Measurements from ENCODE around the gene COL9A3. TPM values are rescaled to one million over a fixed set of nuclear protein-coding genes. Genes with fewer than 3 reads are reported as not detected.
"Not testable (repeated sequence)": the region's sequence is repeated elsewhere in the genome, so short reads cannot be mapped to it uniquely, and the experiment has no call there.

Gene COL9A3
- polyA plus RNA-seq, 4 donors = 17.6 to 29.2 (median 24.0) TPM

DNA sequence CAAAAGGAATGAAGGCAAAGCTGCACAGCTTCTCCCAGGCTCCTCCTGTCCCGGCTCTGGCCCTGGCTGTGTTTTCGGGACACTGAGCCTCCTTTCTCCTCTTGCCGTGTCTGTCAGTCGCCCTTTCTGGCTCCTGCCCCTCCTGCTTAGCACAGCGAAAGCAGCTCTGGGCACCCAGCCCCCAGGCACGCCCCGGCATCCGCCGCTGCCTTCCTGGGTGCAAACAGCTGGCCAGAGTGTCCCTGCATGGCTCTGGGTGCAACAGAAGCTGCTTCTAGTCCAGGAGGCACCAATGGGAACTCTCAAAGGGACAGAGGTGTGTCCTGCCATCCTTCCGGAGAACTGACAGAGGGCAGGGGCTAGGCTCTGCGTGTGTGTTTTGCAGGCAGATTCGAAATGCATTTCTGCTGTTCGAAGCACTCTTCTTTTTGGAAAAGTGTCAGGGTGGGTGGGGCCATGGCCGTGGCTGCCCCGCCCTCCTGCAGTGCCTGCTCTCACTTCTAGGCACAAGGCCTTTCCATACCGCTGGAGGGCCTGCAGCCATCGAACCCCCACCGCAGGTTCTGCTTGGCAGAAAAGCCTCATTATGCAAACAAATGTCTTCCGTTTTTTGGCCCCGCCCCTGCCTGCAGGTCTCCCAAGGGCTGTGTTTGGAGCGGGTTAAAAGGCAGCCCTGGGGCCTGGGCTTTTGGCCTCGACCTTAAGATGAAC is 15.5 kb downstream of the COL9A3 start:
- no peak for DNase-seq (ENCODE audit: low read depth in 4 of 4, low spot score in 3 of 4)

GRCh38 chr20:62832951-62833391 is 16.1 kb downstream of the COL9A3 start:
- no peak for DNase-seq (ENCODE audit: low read depth in 4 of 4, low spot score in 3 of 4)

GRCh38 chr20:62834967-62835730 is 18.3 kb downstream of the COL9A3 start:
- no peak for DNase-seq (ENCODE audit: low read depth in 4 of 4, low spot score in 3 of 4)

- DNase-seq (ENCODE audit: low read depth in 4 of 4, low spot score in 3 of 4) = no peak
These were observed 19.3 kb downstream of the COL9A3 start for GRCh38 chr20:62835931-62836861.

DNA sequence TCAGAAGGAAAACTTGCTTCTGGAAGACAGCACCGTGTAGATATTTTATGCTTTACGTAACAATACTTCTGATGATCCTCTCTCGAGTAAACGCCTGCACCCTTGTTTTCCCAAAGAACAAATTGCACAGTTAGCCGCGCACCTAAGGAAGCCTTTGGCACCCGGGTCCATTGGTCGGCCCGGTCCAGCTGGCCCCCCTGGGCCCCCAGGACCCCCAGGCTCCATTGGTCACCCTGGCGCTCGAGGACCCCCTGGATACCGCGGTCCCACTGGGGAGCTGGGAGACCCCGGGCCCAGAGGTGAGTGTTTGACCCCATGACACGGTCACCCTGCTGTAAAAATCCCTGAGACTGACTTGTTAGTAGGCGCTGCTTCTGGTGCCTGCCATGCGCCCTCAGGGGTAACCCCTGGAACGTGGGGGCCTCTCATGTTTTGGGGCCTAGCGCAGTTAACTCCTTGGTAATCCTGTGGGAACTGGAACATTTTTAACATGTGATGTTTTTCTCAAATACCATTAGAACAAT is 20.2 kb downstream of the COL9A3 start:
- no peak for DNase-seq (ENCODE audit: low read depth in 4 of 4, low spot score in 3 of 4)

DNA sequence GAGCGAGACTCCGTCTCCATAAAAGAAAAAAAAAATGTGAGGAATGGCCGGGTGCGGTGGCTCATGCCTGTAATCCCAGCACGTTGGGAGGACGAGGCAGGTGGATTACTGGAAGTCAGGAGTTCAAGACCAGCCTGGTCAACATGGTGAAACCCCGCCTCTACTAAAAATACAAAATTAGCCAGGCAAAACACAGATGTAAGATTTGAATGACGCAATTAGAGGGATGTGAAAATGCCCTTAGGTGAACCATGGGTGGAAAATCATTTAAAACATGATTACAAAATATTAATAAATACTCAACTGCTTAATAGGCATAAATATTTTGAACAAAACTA is 20.9 kb downstream of the COL9A3 start:
- no peak for DNase-seq (ENCODE audit: low read depth in 4 of 4, low spot score in 3 of 4)

DNA sequence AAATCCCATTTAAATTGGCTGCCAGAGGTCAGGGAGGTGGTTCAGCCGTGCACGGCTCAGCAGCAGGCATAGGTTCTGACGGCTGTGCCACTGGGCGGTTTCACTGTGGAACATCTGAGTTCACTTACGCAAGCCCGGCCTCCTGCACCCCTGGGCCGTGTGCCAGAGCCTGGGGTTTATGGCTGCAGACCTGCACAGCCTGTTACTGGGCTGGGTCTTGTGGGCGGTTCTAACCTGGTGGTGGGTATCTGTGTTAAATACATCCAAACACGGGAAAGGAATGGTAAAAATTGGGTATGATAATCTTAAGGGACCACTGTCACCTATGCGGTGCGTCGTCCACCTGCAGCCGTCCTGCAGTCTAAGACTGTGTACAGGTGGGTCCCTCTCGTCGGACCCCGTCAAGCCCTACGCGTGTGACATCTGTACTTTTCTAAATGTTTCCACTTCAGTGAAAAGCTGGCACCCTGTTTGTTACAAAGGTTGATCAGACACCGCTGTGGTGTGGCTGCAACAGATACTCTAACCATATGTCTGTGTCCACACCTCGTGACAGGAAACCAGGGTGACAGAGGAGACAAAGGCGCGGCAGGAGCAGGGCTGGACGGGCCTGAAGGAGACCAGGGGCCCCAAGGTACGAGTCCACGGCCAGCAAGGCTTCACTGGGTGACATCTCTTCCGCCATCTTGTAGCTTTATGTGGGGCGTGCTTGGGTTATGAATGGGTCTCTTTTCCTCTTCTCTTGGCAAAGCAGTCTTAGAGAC is 21.5 kb downstream of the COL9A3 start:
- DNase-seq (ENCODE audit: low read depth in 4 of 4, low spot score in 3 of 4) = no peak

GRCh38 chr20:62839261-62839660 is 22.4 kb downstream of the COL9A3 start:
- DNase-seq (ENCODE audit: low read depth in 4 of 4, low spot score in 3 of 4) = no peak

- no peak for DNase-seq (ENCODE audit: low read depth in 4 of 4, low spot score in 3 of 4)
These were observed 23.0 kb downstream of the COL9A3 start for GRCh38 chr20:62839816-62840215.

- no peak for DNase-seq (ENCODE audit: low read depth in 4 of 4, low spot score in 3 of 4)
These were observed 23.7 kb downstream of the COL9A3 start for GRCh38 chr20:62840244-62841197.

DNA sequence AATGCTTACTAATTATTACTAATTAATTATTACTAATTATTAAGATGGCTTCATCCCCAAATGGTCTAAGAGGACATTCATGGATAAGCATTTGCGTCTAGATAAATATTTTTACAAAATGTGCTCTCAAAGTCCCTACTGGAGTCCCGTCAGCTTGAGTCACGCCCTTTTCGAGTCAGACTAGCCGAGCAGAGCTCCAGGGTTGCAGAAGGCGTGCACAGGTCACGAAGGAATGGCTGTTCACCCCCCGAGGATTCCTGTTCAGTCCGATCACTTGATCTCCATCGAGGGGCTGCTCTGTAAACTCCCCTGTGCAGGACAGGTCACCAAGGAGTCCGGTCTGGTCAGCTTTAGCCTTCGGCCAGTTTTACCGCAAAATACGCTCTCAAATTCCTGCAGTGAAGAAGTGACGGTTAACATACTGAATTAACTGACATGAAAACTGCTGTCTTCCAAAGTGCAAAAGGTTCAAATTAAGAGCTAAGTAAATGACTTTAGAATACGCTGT is 24.9 kb downstream of the COL9A3 start:
- no peak for DNase-seq (ENCODE audit: low read depth in 4 of 4, low spot score in 3 of 4)

DNA sequence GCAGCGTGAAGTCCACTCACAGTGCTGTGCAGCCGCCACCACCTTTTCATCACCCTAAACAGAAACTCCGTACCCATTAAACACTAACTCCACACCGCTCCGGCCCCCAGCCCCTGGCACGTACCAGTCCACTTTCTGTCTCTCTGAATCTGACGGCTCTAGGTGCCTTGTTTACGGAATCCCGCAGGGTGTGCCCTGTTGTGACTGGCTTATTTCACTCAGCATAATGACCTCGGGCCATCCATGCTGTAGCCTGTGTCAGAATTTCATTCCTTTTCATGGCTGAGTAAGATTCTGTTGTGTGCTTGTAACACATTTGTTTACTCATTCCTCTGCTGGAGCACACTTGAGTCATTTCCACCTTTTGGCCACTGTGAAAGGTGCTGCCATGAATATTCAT is 26.8 kb downstream of the COL9A3 start:
- DNase-seq (ENCODE audit: low read depth in 4 of 4, low spot score in 3 of 4) = no peak

DNA sequence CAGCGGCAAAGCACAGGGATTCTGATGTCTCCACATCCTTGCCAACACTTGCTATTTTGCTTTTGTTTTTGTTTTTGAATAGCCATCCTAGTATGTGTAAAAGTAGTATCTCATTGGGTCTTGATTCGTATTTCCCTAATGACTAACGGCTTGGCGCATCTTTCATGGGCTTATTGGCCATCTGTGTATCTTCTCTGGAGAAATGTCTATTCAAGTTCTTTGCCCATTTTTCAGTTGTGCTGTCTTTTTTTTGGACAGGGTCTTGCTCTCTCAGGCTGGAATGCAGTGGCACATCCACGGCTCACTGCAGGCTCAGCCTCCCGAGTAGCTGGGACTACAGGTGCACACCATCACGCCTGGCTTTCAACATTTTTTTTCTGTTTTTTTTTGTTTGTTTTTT is 27.3 kb downstream of the COL9A3 start:
- no peak for DNase-seq (ENCODE audit: low read depth in 4 of 4, low spot score in 3 of 4)

DNA sequence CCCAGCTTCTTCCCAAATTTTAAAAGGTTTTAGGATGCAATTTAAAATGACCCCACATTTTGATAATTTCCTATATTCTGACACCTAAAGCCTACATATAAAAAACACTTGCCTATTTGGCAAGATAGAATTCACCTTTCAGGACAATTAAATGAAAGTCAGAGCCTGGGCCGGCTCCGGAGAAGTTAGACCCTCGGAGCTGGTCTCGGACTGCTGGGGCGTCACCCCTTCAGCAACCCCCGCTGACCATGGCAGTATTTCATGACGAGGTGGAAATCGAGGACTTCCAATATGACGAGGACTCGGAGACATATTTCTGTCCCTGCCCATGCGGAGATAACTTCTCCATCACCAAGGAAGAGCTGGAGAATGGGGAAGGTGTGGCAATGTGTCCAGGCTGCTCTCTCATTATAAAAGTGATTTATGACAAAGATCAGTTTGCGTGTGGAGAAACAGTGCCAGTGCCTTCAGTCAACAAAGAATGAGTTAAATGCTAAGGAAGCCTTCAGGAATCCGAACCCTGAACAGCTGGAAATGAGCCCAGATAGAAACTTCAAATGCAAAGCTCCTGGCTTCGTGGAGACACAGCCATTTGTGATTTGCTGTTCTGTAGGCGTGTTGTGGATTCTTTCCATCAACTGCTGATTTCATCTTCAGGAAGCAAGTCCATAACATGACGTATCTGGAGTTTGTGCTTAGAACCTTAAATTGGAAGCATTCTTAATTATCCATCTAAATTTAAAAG is 28.7 kb downstream of the COL9A3 start:
- no peak for DNase-seq (ENCODE audit: low read depth in 4 of 4, low spot score in 3 of 4)

GRCh38 chr20:62846166-62846890 is 29.5 kb downstream of the COL9A3 start:
- no peak for DNase-seq (ENCODE audit: low read depth in 4 of 4, low spot score in 3 of 4)

DNA sequence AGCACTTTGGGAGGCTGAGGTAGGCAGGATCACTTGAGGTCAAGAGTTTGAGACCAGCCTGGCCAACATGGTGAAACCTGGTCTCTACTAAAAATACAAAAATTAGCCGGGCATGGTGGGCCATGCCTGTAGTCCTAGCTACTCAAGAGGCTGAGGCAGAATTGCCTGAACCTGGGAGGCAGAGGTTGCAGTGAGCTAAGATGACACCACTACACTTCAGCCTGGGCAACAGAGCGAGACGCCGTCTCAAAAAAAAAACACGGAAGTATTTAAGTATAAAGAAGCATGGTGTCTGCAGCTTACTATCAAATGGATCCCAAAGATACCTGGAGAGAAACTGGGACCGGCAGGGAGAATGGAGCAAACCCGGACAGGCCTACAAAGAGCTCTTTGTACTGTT is 32.1 kb downstream of the COL9A3 start:
- not testable (repeated sequence) for DNase-seq (ENCODE audit: low read depth in 4 of 4, low spot score in 3 of 4)

DNA sequence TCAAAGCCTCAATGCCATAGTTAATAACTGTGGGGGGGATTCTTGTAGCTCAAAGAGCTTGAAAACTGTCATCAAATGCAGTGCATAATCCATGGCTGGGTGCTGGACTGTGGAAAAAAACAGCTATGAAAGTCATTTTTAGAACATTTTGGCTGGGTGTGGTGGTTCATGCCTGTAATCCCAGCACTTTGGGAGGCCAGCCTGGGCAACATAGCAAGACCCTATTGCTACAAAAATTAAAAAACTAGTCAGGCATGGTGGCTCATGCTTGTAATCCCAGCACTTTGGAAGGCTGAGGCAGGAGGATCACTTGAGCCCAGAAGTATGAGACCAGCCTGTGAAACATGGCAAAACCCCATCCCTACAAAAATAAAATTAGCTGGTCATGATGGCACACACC is 32.6 kb downstream of the COL9A3 start:
- no peak for DNase-seq (ENCODE audit: low read depth in 4 of 4, low spot score in 3 of 4)

Data from right renal pelvis (tissue), 4 donors.